HUES48 (cell line): ENCODE data around the gene SHBG.
"Not testable (repeated sequence)": the region's sequence is repeated elsewhere in the genome, so short reads cannot be mapped to it uniquely, and the experiment has no call there.

Experiments used
- H3K27ac ChIP-seq: one replicate; pipeline ENCODE4 v1.7.0; 2013; ENCODE audit warnings: low read depth, low read length, inconsistent platforms
- H3K27me3 ChIP-seq: 2 replicates; pipeline ENCODE4 v1.6.1; 2013; ENCODE audit warnings: mild to moderate bottlenecking, low read length; ENCODE audit not compliant: control insufficient read depth, insufficient read depth
- H3K36me3 ChIP-seq: 2 replicates; pipeline ENCODE4 v1.6.1; 2013; ENCODE audit warnings: low read length; ENCODE audit not compliant: control insufficient read depth, insufficient read depth
- H3K4me1 ChIP-seq: 2 replicates; pipeline ENCODE4 v1.6.1; 2013; ENCODE audit warnings: mild to moderate bottlenecking, low read length; ENCODE audit not compliant: control insufficient read depth, insufficient read depth
- H3K4me3 ChIP-seq: 2 replicates; pipeline ENCODE4 v1.5.1; 2013; ENCODE audit warnings: mild to moderate bottlenecking, low read depth, low read length
- H3K9ac ChIP-seq: 2 replicates; pipeline ENCODE4 v1.6.1; 2013; ENCODE audit warnings: mild to moderate bottlenecking, low read depth, low read length, moderate library complexity
- H3K9me3 ChIP-seq: 2 replicates; pipeline ENCODE4 v1.6.1; 2013; ENCODE audit warnings: low read length; ENCODE audit not compliant: control insufficient read depth, insufficient read depth

The SHBG gene

GRCh38 chr17:7613769-7614424, 16.0 kb upstream of the SHBG start:
- H3K9me3 ChIP-seq = no peaks in the 10 kb centered on the region
- peaks cover 18% of the 10 kb centered on the region for H3K4me1 ChIP-seq
- peak overlapping the region; percentile 90 for H3K4me3 ChIP-seq
- H3K9ac ChIP-seq = peak overlapping the region; percentile 74
- peaks cover 20% of the 10 kb centered on the region for H3K36me3 ChIP-seq
- H3K27ac ChIP-seq = peak overlapping the region; percentile 86
- H3K27me3 ChIP-seq = no peaks in the 10 kb centered on the region

- peaks cover 20% of the 10 kb centered on the region for H3K36me3 ChIP-seq
- peak within 1 kb of the TSS; percentile 86 for H3K27ac ChIP-seq
- peaks cover 18% of the 10 kb centered on the region for H3K4me1 ChIP-seq
- no peaks in the 10 kb centered on the region for H3K9me3 ChIP-seq
- peak within 1 kb of the TSS; percentile 90 for H3K4me3 ChIP-seq
- H3K27me3 ChIP-seq = no peaks in the 10 kb centered on the region
- H3K9ac ChIP-seq = peak within 1 kb of the TSS; percentile 74
These were observed 15.3 kb upstream of the SHBG start, which contains the start of gene FXR2 for GRCh38 chr17:7614425-7615264. Gene FXR2, minus strand, starts transcription at chr17:7614897. Its CDS starts 365 bp downstream, at chr17:7614532.

GRCh38 chr17:7615265-7615747, 14.6 kb upstream of the SHBG start:
- peaks cover 19% of the 10 kb centered on the region for H3K36me3 ChIP-seq
- H3K4me1 ChIP-seq = peaks cover 18% of the 10 kb centered on the region
- H3K27ac ChIP-seq = peak overlapping the region; percentile 80
- H3K9me3 ChIP-seq = no peaks in the 10 kb centered on the region
- H3K9ac ChIP-seq = peak overlapping the region; percentile 62
- H3K27me3 ChIP-seq = no peaks in the 10 kb centered on the region
- H3K4me3 ChIP-seq = peak overlapping the region; percentile 58

GRCh38 chr17:7618608-7619007, 11.3 kb upstream of the SHBG start:
- Histone ChIP-seq H3K4me1 (peaks cover 4% of the 10 kb centered on the region; the same call in 1 of the 2 replicates), H3K27ac (no peak overlapping the region), H3K9ac (no peak overlapping the region), H3K4me3 (no peak overlapping the region), H3K36me3 (no peaks in the 10 kb centered on the region), H3K9me3 (no peaks in the 10 kb centered on the region), H3K27me3 (no peaks in the 10 kb centered on the region)

GRCh38 chr17:7620835-7621234, 9.1 kb upstream of the SHBG start:
- Histone ChIP-seq H3K36me3 (no peaks in the 10 kb centered on the region), H3K27ac (no peak overlapping the region), H3K27me3 (no peaks in the 10 kb centered on the region), H3K9me3 (no peaks in the 10 kb centered on the region), H3K9ac (no peak overlapping the region), H3K4me3 (no peak overlapping the region), H3K4me1 (no peaks in the 10 kb centered on the region)

- Histone ChIP-seq H3K27ac (no peak overlapping the region), H3K4me1 (peaks cover 6% of the 10 kb centered on the region; the same call in 1 of the 2 replicates), H3K27me3 (no peaks in the 10 kb centered on the region), H3K9ac (no peak overlapping the region), H3K4me3 (no peak overlapping the region), H3K36me3 (no peaks in the 10 kb centered on the region), H3K9me3 (no peaks in the 10 kb centered on the region)
These were observed 6.3 kb upstream of the SHBG start for GRCh38 chr17:7623661-7624060.

- H3K27me3 ChIP-seq, H3K4me3 ChIP-seq, H3K9me3 ChIP-seq, H3K27ac ChIP-seq, H3K9ac ChIP-seq, H3K4me1 ChIP-seq, H3K36me3 ChIP-seq: not testable (repeated sequence)
These were observed 4.2 kb upstream of the SHBG start for GRCh38 chr17:7625749-7626148.

GRCh38 chr17:7626307-7626706, 3.6 kb upstream of the SHBG start:
- Histone ChIP-seq H3K27ac (no peak overlapping the region), H3K4me1 (peaks cover 6% of the 10 kb centered on the region; the same call in 1 of the 2 replicates), H3K9ac (no peak overlapping the region), H3K9me3 (no peaks in the 10 kb centered on the region), H3K36me3 (no peaks in the 10 kb centered on the region), H3K27me3 (no peaks in the 10 kb centered on the region), H3K4me3 (peak overlapping the region; percentile 95; the same call in 1 of the 2 replicates)

GRCh38 chr17:7626956-7627249, 3.0 kb upstream of the SHBG start:
- Histone ChIP-seq H3K27me3 (no peaks in the 10 kb centered on the region), H3K27ac (peak overlapping the region; percentile 99), H3K4me3 (peak overlapping the region; percentile 95), H3K4me1 (peaks cover 6% of the 10 kb centered on the region; the same call in 1 of the 2 replicates), H3K36me3 (no peaks in the 10 kb centered on the region), H3K9ac (peak overlapping the region; percentile 86), H3K9me3 (no peaks in the 10 kb centered on the region)

- Histone ChIP-seq H3K27ac (peak within 1 kb of the TSS; percentile 99), H3K9ac (peak within 1 kb of the TSS; percentile 86), H3K4me1 (peaks cover 6% of the 10 kb centered on the region; the same call in 1 of the 2 replicates), H3K4me3 (peak within 1 kb of the TSS; percentile 95), H3K9me3 (no peaks in the 10 kb centered on the region), H3K27me3 (no peaks in the 10 kb centered on the region), H3K36me3 (no peaks in the 10 kb centered on the region)
These were observed 2.4 kb upstream of the SHBG start, which contains the start of gene SAT2 for GRCh38 chr17:7627250-7628121. Gene SAT2, minus strand, starts transcription at chr17:7627821. Its CDS starts 186 bp downstream, at chr17:7627635.
